Stimulated activated CD8-positive, alpha-beta memory T cell treated with anti-CD3 and anti-CD28 coated beads, Interleukin-4, amount 100 ng/mL, for 4 hours (primary cell): ENCODE results near the gene LAMTOR2.
"Not testable (repeated sequence)": the region's sequence is repeated elsewhere in the genome, so short reads cannot be mapped to it uniquely, and the experiment has no call there.

Experiments
- DNase-seq, 2 donors: peaks; one replicate each; pipeline ENCODE4 v3.0.0-alpha.2; 2020; ENCODE audit warnings: low read depth in 2 of 2, low spot score in 1 of 2

Gene LAMTOR2

GRCh38 chr1:156054500-156055280 lies at the start of gene LAMTOR2:
Gene LAMTOR2, plus strand, starts transcription at chr1:156054782. Its CDS starts 108 bp downstream, at chr1:156054890.
- DNase-seq = peak; percentile 93 to 96

- no peak for DNase-seq
These were observed 49.6 kb upstream of the LAMTOR2 start for GRCh38 chr1:156004843-156005584.

- no peak for DNase-seq
These were observed 47.8 kb upstream of the LAMTOR2 start for GRCh38 chr1:156006666-156007376.

GRCh38 chr1:156009404-156009803 lies 45.2 kb upstream of the LAMTOR2 start:
- no peak for DNase-seq

GRCh38 chr1:156012051-156012817 lies 42.3 kb upstream of the LAMTOR2 start:
- DNase-seq = no peak

DNA sequence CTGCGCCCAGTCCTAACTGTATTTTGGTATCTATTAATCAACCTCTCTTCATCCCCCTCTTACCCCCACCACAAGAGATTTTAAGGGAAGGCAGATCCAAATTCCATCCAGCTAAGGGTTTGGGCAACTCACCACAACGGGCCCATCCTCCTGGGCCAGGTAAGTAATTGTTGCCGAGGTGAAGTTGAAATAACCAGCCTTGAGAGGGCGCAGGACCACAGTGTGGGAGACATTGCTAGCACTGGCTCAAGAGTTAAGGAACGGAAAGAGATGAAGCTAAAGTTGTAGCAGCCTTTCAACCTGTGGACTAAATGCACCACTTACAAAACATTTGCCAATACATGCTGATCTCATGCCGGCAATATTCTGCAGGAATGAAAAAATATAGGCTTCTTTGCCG lies 39.8 kb upstream of the LAMTOR2 start:
- DNase-seq = no peak

- DNase-seq = no peak
These were observed 34.7 kb upstream of the LAMTOR2 start for GRCh38 chr1:156019946-156020292.

DNA sequence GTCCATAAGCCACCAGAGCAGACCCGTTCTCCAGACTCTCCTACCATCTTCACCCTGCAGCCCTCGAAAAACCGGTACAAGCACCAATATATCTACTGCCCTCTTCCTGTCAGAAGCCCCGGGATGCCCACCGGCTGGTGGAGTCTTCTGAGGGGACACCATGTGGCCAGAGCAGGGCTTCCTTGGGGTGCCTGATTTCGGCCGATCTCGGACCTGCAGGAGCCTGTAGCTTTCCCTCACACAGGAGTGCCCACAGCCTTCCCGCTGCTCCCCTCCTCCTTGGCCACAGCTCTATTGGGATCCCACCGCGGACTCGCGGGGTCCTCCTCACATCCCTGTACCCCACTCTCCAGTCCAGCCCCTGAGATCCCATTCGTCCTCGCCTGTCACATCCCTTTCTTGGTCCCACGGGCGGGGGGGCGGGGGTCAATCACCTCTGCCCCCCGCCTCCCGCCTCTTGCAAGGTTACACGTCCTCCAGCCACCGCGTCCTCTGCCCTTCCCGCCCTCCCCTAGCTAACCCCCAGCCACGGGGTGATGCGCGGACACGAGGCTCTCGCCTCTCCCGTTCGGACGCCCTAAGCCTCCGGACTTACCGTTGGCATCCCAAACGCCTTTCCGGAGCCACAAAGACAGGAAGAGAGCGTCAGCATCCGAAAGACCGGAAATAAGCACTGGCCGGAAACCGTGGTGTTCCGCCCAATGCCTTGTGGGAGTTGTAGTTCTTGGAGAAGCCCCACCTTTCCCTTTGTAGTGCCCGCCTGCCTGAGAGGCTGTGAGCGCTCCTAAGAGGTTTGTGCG lies 34.1 kb upstream of the LAMTOR2 start, which contains the start of gene SSR2:
Gene SSR2, minus strand, starts transcription at position 659 of the 800 bp plus-strand sequence. CDS start 784 bp downstream, outside the sequence.
- DNase-seq = peak; percentile 67 to 75

DNA sequence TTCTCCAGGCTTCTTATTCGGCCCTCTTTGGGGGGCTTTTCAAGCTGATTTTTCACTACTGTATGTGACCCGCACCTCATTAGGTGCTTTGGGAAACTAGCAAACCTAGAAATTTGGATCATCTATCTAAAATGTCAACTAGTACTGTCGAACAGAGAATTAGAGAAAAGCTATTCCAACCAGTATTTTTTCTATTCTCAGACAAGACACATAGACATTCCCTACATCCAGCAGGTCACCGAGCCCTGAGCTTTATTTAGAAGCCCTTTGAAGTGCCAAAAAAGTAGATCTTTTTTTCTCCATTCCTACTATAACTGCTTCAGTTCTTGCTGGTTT lies 33.5 kb upstream of the LAMTOR2 start:
- DNase-seq = no peak

- no peak for DNase-seq
These were observed 32.6 kb upstream of the LAMTOR2 start for GRCh38 chr1:156021954-156022353.

DNA sequence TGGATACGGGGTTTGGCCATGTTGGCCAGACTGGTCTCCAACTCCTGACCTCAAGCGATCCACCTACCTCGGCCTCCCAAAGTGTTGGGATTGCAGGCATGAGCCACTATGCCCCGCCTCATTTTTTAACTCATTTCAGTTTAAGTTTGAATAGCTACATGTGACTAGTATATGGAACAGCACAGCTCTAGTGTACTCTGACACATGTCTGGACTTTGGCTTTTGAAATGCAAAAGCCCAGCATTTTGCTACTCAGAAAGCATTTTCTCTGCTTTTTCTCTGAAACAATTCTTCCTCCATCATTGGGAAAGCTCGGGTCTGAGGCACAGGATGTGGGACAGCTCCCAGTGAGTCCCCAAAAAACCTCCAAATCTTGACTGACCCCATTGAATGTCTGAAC lies 29.8 kb upstream of the LAMTOR2 start:
- DNase-seq = no peak

DNA sequence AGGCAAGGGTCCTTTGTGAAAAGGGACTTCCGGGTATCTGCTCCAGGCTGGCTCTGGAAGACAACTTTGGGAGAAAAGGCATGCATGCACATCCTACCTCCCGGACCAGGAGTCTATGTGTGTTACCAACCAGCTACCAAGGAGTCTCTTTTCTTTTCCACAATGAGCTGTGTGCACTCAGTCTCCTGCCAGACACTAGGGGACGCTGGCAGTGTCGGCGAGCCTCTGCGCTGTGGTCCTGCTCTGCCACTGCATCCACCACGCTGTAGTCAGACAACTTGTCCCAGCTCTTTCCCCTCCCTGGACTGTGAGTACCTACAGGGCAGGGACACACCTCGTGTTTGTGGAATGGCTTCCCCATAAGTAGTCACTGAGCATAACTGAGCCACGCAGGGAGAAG lies 28.7 kb upstream of the LAMTOR2 start:
- no peak for DNase-seq

DNA sequence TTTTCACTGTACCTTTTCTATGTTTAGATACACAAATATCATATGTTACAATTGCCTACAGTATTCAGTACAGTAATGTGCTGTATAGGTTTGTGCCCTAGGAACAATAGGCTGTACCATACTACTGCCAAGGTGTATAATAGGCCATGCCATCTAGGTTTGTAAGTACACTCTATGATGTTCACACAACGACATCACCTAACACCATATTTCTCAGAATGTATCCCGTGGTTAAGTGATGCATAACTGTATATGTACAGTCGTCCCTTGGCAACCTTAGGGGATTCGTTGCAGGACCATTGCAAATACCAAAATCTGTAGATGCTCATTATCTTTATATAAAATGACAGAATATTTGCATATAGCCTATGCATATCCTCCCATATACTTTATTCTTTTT lies 28.0 kb upstream of the LAMTOR2 start:
- no peak for DNase-seq

GRCh38 chr1:156033011-156033410 lies 21.6 kb upstream of the LAMTOR2 start:
- DNase-seq = no peak

DNA sequence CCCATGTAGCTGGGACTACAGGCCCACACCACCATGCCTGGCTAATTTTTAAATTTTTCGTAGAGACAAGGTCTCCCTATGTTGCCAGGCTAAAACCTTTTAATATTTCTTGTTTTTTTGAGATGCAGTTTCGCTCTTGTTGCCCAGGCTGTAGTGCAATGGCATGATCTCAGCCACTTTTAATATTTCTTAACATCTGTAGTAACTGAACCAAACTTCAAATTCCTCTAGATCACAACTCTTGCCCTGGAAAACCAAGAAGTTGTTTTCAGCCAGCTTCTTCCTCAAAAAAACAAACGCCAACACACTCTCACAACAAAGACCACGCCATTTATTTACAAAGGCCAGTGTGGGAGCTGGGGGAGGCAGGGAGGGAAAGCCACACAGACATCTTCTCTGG lies 19.6 kb upstream of the LAMTOR2 start:
- not testable (repeated sequence) for DNase-seq

DNA sequence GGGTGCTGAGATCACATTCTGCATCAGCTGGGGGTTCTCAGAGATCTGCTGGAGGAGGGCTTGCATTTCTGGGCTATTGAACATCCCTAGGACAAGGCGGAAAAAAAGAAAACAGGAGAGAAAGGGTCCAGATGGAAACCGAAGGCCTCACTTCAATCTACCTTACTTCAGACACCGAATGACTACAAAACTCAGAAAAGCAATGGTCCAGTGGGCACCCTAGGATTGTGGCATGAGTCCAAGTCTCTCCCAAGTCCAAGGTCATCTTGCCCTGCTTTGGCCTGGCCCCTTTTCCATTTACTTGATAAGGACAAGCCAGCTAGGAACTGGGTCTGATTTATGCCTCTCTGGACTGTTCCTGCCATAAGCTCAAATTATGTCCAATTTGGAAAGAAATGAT lies 11.8 kb upstream of the LAMTOR2 start:
- DNase-seq = no peak

DNA sequence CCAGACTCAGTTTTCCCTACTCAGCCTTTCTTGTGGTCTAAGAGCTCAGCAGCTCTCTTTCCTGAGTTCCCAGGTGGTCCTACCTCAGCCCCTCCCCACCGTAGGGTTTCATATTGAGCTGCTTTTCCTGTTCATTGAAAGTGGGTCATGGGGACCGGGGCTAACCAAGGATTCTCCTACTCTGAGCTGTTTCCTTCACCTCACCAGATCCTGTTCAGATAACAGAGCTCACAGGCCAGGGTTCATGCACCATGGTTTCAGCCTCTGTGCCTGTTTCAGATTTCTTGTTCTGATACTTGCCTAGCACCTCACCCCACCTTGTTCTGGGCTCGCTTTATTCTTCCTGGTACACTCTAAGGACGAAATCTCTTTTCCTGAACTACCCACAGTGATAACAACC lies 9.5 kb upstream of the LAMTOR2 start:
- DNase-seq = no peak

DNA sequence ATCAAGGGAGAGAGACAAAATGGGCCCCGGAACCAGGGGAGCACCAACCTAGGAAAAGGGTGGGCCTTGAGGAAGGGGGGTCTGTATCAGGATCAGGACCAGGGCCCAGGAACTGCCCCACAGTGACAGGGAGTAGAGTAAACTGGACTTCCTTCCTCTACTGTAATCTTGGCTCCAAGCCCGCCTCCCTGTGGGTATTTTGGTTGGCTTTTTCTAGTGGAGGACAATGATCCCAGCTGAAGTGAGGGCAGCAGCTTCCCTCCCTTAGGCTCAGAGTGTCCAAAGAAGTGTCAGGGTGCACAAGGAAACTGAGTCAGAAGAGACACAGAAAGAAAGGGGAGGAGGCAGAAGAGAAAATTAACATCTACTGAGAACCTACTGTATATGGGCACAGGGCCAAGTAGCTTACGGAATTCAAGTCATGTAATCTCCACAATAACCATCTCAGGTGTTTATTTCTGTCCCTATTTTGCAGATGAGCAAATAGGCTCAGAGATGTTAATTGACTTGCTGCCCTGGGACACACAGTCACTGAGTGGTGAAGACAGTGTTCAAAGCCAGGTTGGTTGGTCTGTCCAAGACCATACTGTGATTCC lies 5.8 kb upstream of the LAMTOR2 start:
- DNase-seq = no peak

DNA sequence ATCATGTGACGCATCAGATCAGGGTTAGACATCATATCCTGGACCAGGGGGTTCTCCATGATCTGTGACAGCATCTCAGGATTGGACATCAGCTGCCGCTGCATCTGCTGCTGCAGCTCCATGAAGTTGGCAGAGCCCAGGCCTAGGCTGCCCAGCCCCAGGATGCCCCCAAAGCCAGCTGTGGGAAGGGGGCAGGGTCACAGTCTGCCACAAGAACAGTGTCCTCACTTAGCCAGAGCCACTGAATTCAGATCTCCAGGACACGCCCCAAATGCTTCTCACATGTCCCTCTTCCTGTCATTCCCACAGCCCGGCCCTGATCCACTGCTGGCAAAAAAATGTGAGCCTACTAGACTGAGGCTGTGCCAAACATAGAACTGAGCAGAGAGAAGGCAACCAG lies 4.2 kb upstream of the LAMTOR2 start:
- DNase-seq = no peak
